Mucosa of gallbladder (tissue), 1 donor: ENCODE data around the gene NFIX. TPM values are rescaled to one million over a fixed set of nuclear protein-coding genes. Genes with fewer than 3 reads are reported as not detected.
A peak's percentile ranks its signal among the peaks of the same experiment; 100 is the strongest.

Experiments
- DNase-seq: peaks from one replicate; pipeline ENCODE4 v3.0.0-alpha.2; 2020; ENCODE audit warnings: low spot score
- total RNA-seq: library from RNA; stranded (reverse); gene quantifications from one replicate; pipeline ENCODE4 v1.2.1, GENCODE V29; 2021
- donor health status: DM: no; HTN: no; CAD: no.

The NFIX gene
- total RNA-seq, 1 donor from 2014 or later, result 135 TPM

GRCh38 chr19:13020002-13020414 lies 24.7 kb downstream of the NFIX start:
- no peak for DNase-seq

- no peak for DNase-seq
These were observed 27.0 kb downstream of the NFIX start for GRCh38 chr19:13022111-13022858.

GRCh38 chr19:13022859-13023636 lies 27.8 kb downstream of the NFIX start:
- peak; percentile 74 for DNase-seq

- no peak for DNase-seq
These were observed 28.4 kb downstream of the NFIX start for GRCh38 chr19:13023656-13024055.

GRCh38 chr19:13024126-13024950 lies 29.1 kb downstream of the NFIX start:
- no peak for DNase-seq

GRCh38 chr19:13024951-13025697 lies 29.8 kb downstream of the NFIX start:
- no peak for DNase-seq

GRCh38 chr19:13025819-13026456 lies 30.7 kb downstream of the NFIX start:
- no peak for DNase-seq

- peak; percentile 52 for DNase-seq
These were observed 31.4 kb downstream of the NFIX start for GRCh38 chr19:13026462-13027370.

- DNase-seq, result no peak
These were observed 32.3 kb downstream of the NFIX start for GRCh38 chr19:13027557-13027956.

- no peak for DNase-seq
These were observed 32.8 kb downstream of the NFIX start for GRCh38 chr19:13028027-13028426.

GRCh38 chr19:13029301-13029880 lies 34.1 kb downstream of the NFIX start:
- DNase-seq, result no peak

GRCh38 chr19:13029893-13030292 lies 34.6 kb downstream of the NFIX start:
- DNase-seq, result no peak

GRCh38 chr19:13031917-13032623 lies 36.8 kb downstream of the NFIX start:
- no peak for DNase-seq

GRCh38 chr19:13032837-13033236 lies 37.6 kb downstream of the NFIX start:
- DNase-seq, result no peak

GRCh38 chr19:13033244-13033643 lies 38.0 kb downstream of the NFIX start:
- no peak for DNase-seq

- peak; percentile 70 for DNase-seq
These were observed 38.7 kb downstream of the NFIX start for GRCh38 chr19:13033819-13034611.

GRCh38 chr19:13034636-13035035 lies 39.4 kb downstream of the NFIX start:
- no peak for DNase-seq

GRCh38 chr19:13035820-13036365 lies 40.6 kb downstream of the NFIX start:
- DNase-seq, result no peak
